ENCODE measurements around the gene PRKCA.

The PRKCA gene

DNA sequence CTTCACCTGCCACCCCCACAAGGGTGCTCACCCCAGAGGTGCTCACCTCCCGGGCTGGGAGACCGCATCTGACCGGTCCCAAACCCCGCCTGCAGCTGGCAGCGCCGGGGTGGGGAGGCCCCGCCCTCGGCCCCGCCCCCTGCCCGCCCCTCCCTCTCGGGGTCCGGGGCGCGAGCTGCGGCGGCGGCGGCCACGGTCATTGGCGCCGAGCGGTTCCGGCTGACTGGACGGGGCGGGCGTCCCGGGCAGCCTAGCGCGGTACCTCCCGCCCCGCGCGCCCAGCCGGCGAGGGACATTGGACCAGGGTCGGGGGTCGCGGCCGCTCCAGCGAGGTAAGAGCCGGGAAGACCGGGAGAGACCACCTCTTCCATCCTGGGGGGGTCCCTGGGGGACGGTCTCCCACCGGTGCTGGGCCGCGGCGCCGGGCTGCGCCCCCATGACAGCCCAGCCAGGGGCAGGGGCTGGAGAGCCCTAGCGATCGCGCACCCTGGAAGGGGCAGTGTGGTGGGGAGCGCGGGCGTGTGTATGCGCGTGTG, 532.6 kb downstream of the PRKCA start, which contains the start of gene CACNG5:
CACNG5 (plus strand) TSS at position 199 of the 536 bp plus-strand sequence. CDS start 42,216 bp downstream, outside the sequence.
- DNase-seq (ENCODE audit: low spot score), result no peak
- no peak within 1 kb of the TSS for H3K4me3 ChIP-seq
- TF ChIP-seq, protein P1, sequence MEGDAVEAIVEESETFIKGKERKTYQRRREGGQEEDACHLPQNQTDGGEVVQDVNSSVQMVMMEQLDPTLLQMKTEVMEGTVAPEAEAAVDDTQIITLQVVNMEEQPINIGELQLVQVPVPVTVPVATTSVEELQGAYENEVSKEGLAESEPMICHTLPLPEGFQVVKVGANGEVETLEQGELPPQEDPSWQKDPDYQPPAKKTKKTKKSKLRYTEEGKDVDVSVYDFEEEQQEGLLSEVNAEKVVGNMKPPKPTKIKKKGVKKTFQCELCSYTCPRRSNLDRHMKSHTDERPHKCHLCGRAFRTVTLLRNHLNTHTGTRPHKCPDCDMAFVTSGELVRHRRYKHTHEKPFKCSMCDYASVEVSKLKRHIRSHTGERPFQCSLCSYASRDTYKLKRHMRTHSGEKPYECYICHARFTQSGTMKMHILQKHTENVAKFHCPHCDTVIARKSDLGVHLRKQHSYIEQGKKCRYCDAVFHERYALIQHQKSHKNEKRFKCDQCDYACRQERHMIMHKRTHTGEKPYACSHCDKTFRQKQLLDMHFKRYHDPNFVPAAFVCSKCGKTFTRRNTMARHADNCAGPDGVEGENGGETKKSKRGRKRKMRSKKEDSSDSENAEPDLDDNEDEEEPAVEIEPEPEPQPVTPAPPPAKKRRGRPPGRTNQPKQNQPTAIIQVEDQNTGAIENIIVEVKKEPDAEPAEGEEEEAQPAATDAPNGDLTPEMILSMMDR (IDR thresholded peaks at IDR 0.05), result no peak
- H3K27ac ChIP-seq, result no peak within 1 kb of the TSS

DNA sequence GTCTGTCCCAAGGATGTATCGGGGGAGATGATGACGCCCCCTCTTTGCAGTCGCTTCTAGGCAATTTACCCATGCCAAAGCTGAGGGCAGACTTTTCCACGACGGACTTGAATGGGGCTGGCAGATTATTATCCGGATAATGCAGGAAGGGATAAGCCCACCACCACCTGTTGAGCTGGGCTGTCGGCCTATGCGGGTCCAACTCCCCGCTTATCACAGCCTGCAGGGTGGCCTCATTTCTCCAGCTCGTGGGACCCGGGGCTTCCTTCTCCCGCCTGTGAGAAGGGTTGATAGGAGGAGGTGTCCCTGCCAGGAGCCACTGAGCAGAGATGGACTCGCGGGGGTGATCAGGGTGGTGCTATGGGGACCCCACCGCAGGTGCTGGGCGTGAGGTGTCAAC, 533.1 kb downstream of the PRKCA start:
- DNase-seq (ENCODE audit: low spot score), result no peak
- TF ChIP-seq, protein P1 (IDR thresholded peaks at IDR 0.05), result no peak

GRCh38 chr17:66836063-66837005, 533.9 kb downstream of the PRKCA start:
- TF ChIP-seq, protein P1 (IDR thresholded peaks at IDR 0.05), result no peak
- Histone ChIP-seq H3K27ac (no peak overlapping the region), H3K4me3 (no peak overlapping the region)
- no peak for DNase-seq (ENCODE audit: low spot score)

More for the DNA sequence above, 533.1 kb downstream of the PRKCA start:
- Histone ChIP-seq H3K27ac (no peak overlapping the region), H3K4me3 (no peak overlapping the region)

GRCh38 chr17:66837226-66837625, 534.8 kb downstream of the PRKCA start:
- H3K4me3 ChIP-seq, result no peak overlapping the region
- no peak for DNase-seq (ENCODE audit: low spot score)
- TF ChIP-seq, protein P1 (IDR thresholded peaks at IDR 0.05), result no peak
- H3K27ac ChIP-seq, result no peak overlapping the region

GRCh38 chr17:66837885-66838665, 535.7 kb downstream of the PRKCA start:
- DNase-seq (ENCODE audit: low spot score), result no peak
- Histone ChIP-seq H3K27ac (no peak overlapping the region), H3K4me3 (no peak overlapping the region)
- TF ChIP-seq, protein P1 (IDR thresholded peaks at IDR 0.05), result no peak

GRCh38 chr17:66839616-66840015, 537.2 kb downstream of the PRKCA start:
- Histone ChIP-seq H3K27ac (no peak overlapping the region), H3K4me3 (no peak overlapping the region)
- TF ChIP-seq, protein P1 (IDR thresholded peaks at IDR 0.05), result no peak
- DNase-seq (ENCODE audit: low spot score), result no peak
